ENCODE results near the gene KANSL1.

DNA sequence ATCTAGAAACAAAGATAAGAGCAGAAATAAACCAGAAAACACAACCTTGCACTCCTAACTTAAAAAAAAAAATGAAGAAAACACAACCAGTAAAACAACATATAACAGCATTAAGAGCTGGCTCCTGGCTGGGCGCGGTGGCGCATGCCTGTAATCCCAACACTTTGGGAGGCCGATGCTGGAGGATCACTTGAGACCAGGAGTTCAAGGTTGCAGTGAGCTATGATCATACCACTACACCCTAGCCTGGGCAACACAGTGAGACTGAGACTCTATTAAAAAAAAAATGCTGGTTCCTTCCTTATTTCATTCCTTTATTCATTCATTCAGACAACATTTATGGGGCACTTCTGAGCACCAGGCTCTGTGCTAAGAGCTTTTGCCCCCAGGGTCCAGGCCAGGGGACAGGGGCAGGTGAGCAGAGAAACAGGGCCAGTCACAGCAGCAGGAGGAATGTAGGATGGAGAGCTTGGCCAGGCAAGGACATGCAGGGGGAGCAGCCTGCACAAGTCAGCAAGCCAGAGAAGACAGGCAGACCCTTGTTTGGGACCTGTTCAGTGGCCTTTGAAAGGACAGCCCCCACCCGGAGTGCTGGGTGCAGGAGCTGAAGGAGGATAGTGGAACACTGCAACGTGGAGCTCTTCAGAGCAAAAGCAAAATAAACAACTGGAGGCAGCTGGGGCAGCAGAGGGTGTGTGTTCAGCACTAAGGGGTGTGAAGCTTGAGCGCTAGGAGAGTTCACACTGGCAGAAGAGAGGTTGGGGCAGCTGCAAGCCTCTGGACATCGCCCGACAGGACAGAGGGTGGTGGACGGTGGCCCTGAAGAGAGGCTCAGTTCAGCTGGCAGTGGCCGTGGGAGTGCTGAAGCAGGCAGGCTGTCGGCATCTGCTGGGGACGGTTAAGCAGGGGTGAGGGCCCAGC is 191.6 kb downstream of the KANSL1 start:
- TF ChIP-seq, protein P1, sequence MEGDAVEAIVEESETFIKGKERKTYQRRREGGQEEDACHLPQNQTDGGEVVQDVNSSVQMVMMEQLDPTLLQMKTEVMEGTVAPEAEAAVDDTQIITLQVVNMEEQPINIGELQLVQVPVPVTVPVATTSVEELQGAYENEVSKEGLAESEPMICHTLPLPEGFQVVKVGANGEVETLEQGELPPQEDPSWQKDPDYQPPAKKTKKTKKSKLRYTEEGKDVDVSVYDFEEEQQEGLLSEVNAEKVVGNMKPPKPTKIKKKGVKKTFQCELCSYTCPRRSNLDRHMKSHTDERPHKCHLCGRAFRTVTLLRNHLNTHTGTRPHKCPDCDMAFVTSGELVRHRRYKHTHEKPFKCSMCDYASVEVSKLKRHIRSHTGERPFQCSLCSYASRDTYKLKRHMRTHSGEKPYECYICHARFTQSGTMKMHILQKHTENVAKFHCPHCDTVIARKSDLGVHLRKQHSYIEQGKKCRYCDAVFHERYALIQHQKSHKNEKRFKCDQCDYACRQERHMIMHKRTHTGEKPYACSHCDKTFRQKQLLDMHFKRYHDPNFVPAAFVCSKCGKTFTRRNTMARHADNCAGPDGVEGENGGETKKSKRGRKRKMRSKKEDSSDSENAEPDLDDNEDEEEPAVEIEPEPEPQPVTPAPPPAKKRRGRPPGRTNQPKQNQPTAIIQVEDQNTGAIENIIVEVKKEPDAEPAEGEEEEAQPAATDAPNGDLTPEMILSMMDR (IDR thresholded peaks at IDR 0.05), result no peak
- no peak for TF ChIP-seq POLR2A (IDR thresholded peaks at IDR 0.05)
